Measurements from ENCODE around the gene RASGRP4. TPM values are rescaled to one million over a fixed set of nuclear protein-coding genes. Genes with fewer than 3 reads are reported as not detected.

The RASGRP4 gene
- total RNA-seq, 1 experiment from 2014 or later = not detected

DNA sequence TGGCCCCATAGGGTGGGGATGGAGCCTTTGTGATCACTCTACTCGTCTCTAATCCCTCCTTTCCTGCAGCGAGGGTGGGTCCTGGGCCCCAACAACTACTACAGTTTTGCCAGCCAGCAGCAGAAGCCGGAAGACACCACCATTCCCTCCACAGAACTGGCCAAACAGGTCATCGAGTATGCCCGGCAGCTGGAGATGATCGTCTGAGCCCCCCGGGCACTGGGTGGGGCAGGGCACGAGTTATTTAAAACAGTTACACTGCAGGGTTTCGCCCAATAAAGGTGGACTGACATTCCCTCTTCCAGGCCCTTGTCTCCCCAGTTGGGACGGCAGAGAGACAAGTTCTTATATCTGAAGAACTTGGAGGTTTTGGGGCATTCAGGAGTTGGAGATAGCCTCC lies 42.8 kb downstream of the RASGRP4 start:
- intact Hi-C loops (cut with micrococcal nuclease; ENCODE audit: unreplicated experiment) = no loop called here
- POLR2A ChIA-PET = no interaction called here

DNA sequence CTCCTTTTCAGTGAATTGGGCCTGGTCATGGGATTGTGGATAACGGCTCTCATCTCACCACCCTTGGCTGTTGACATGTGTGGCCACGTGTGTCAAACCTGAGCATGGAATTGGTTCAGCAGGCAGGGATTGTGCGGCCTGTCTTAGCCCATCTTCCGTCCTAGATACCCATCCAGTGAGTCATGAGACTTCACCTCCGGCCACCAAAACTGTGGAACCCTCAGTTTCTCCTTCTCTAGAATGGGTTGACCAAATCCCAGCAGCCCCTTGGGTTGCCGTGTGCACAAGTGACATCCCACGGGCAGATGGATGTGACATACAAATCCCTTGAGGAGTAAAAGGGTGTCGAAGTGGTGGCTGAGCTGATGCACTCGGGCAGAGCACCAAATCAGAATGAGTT lies 44.9 kb downstream of the RASGRP4 start:
- no peak overlapping the region for H3K4me3 ChIP-seq (ENCODE audit: low read depth in 2 of 2, low read length in 2 of 2)
- no peaks in the 10 kb centered on the region for H3K27me3 ChIP-seq (ENCODE audit: control insufficient read depth, insufficient read depth, low read length)
- no peak overlapping the region for H3K27ac ChIP-seq (ENCODE audit: low read length)
- CTCF ChIA-PET = no interaction called here
- TF ChIP-seq SIN3A (IDR thresholded peaks at IDR 0.05; ENCODE audit: borderline replicate concordance, insufficient read depth, low read depth, low read length) = no peak
- DNase-seq (ENCODE audit: low read depth, low spot score) = no peak
- no TSS peak for BruUV-seq (replicated peaks)
- POLR2A ChIA-PET = no interaction called here
- ATAC-seq = no peak
- H3K36me3 ChIP-seq (ENCODE audit: control insufficient read depth, insufficient read depth, low read length) = peaks cover 22% of the 10 kb centered on the region
- intact Hi-C loops (cut with micrococcal nuclease; ENCODE audit: unreplicated experiment) (no loop called here), in situ Hi-C loops (cut with HindIII; ENCODE audit: low pct_unique_long_range_greater_than_20kb, low sequenced_read_pairs) (no loop called here)
- H3K4me1 ChIP-seq (ENCODE audit: control insufficient read depth, insufficient read depth, low read length) = peaks cover 2% of the 10 kb centered on the region
- no peaks in the 10 kb centered on the region for H3K9me3 ChIP-seq (ENCODE audit: control insufficient read depth, insufficient read depth, low read depth, low read length)

More for the DNA sequence above, 42.8 kb downstream of the RASGRP4 start:
- in situ Hi-C loops (cut with HindIII; ENCODE audit: low pct_unique_long_range_greater_than_20kb, low sequenced_read_pairs) = no loop called here
- Histone ChIP-seq H3K36me3 (ENCODE audit: control insufficient read depth, insufficient read depth, low read length) (peaks cover 18% of the 10 kb centered on the region), H3K4me1 (ENCODE audit: control insufficient read depth, insufficient read depth, low read length) (peaks cover 4% of the 10 kb centered on the region; the same call in 1 of the 2 replicates), H3K9me3 (ENCODE audit: control insufficient read depth, insufficient read depth, low read depth, low read length) (no peaks in the 10 kb centered on the region), H3K27me3 (ENCODE audit: control insufficient read depth, insufficient read depth, low read length) (no peaks in the 10 kb centered on the region), H3K27ac (ENCODE audit: low read length) (no peak overlapping the region), H3K4me3 (ENCODE audit: low read depth in 2 of 2, low read length in 2 of 2) (no peak overlapping the region)
- no peak for TF ChIP-seq TCF7L2 (IDR thresholded peaks at IDR 0.05; ENCODE audit: low read depth, low read length)
- TF ChIP-seq, protein P1, sequence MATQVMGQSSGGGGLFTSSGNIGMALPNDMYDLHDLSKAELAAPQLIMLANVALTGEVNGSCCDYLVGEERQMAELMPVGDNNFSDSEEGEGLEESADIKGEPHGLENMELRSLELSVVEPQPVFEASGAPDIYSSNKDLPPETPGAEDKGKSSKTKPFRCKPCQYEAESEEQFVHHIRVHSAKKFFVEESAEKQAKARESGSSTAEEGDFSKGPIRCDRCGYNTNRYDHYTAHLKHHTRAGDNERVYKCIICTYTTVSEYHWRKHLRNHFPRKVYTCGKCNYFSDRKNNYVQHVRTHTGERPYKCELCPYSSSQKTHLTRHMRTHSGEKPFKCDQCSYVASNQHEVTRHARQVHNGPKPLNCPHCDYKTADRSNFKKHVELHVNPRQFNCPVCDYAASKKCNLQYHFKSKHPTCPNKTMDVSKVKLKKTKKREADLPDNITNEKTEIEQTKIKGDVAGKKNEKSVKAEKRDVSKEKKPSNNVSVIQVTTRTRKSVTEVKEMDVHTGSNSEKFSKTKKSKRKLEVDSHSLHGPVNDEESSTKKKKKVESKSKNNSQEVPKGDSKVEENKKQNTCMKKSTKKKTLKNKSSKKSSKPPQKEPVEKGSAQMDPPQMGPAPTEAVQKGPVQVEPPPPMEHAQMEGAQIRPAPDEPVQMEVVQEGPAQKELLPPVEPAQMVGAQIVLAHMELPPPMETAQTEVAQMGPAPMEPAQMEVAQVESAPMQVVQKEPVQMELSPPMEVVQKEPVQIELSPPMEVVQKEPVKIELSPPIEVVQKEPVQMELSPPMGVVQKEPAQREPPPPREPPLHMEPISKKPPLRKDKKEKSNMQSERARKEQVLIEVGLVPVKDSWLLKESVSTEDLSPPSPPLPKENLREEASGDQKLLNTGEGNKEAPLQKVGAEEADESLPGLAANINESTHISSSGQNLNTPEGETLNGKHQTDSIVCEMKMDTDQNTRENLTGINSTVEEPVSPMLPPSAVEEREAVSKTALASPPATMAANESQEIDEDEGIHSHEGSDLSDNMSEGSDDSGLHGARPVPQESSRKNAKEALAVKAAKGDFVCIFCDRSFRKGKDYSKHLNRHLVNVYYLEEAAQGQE (IDR thresholded peaks at IDR 0.05; ENCODE audit: insufficient read depth in 1 of 2, low read depth in 2 of 2, low read length in 1 of 2) = no peak
- TF ChIP-seq SIN3A (IDR thresholded peaks at IDR 0.05; ENCODE audit: borderline replicate concordance, insufficient read depth, low read depth, low read length) = no peak
- TF ChIP-seq, protein P2, sequence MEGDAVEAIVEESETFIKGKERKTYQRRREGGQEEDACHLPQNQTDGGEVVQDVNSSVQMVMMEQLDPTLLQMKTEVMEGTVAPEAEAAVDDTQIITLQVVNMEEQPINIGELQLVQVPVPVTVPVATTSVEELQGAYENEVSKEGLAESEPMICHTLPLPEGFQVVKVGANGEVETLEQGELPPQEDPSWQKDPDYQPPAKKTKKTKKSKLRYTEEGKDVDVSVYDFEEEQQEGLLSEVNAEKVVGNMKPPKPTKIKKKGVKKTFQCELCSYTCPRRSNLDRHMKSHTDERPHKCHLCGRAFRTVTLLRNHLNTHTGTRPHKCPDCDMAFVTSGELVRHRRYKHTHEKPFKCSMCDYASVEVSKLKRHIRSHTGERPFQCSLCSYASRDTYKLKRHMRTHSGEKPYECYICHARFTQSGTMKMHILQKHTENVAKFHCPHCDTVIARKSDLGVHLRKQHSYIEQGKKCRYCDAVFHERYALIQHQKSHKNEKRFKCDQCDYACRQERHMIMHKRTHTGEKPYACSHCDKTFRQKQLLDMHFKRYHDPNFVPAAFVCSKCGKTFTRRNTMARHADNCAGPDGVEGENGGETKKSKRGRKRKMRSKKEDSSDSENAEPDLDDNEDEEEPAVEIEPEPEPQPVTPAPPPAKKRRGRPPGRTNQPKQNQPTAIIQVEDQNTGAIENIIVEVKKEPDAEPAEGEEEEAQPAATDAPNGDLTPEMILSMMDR (IDR thresholded peaks at IDR 0.05) = no peak
- TF ChIP-seq POLR2AphosphoS5 (IDR thresholded peaks at IDR 0.05; ENCODE audit: low read depth, low read length) = no peak
- CTCF ChIA-PET = no interaction called here
- BruUV-seq (replicated peaks) = TSS peak; percentile 56
- ATAC-seq (no peak), DNase-seq (ENCODE audit: low read depth, low spot score) (no peak)

DNA sequence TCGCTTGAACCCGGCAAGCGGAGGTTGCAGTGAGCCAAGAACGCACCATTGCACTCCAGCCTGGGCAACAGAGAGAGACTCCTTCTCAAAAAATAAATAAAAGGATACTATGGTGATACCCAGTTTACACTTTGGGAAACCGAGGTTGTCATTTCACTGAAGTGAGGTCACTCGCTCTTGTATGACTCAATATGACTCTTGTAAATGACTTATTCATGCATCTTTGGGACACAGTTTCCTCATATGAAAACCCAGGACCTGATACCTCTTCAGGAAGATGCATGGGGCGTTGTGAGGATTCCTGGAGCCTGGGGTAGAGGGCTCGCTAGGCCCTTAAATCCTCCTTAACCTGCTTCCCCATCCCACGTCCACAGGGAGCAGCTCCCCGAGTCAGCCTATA lies 47.2 kb downstream of the RASGRP4 start:
- ChIA-PET POLR2A (no interaction called here), CTCF (no interaction called here)
- ATAC-seq (no peak), DNase-seq (ENCODE audit: low read depth, low spot score) (no peak)
- Histone ChIP-seq H3K27ac (ENCODE audit: low read length) (no peak overlapping the region), H3K4me3 (ENCODE audit: low read depth in 2 of 2, low read length in 2 of 2) (no peak overlapping the region), H3K36me3 (ENCODE audit: control insufficient read depth, insufficient read depth, low read length) (peaks cover 22% of the 10 kb centered on the region), H3K4me1 (ENCODE audit: control insufficient read depth, insufficient read depth, low read length) (peaks cover 8% of the 10 kb centered on the region), H3K9me3 (ENCODE audit: control insufficient read depth, insufficient read depth, low read depth, low read length) (no peaks in the 10 kb centered on the region), H3K27me3 (ENCODE audit: control insufficient read depth, insufficient read depth, low read length) (no peaks in the 10 kb centered on the region)
- BruUV-seq (replicated peaks) = no TSS peak
- in situ Hi-C loops (cut with HindIII; ENCODE audit: low pct_unique_long_range_greater_than_20kb, low sequenced_read_pairs) = no loop called here
- intact Hi-C loops (cut with micrococcal nuclease; ENCODE audit: unreplicated experiment) = no loop called here
- TF ChIP-seq SIN3A (IDR thresholded peaks at IDR 0.05; ENCODE audit: borderline replicate concordance, insufficient read depth, low read depth, low read length) (no peak), POLR2AphosphoS5 (IDR thresholded peaks at IDR 0.05; ENCODE audit: low read depth, low read length) (no peak)
- TF ChIP-seq, protein P1 (IDR thresholded peaks at IDR 0.05; ENCODE audit: insufficient read depth in 1 of 2, low read depth in 2 of 2, low read length in 1 of 2) = no peak
